Esophagus squamous epithelium (tissue), 4 donors: ENCODE data around the gene LMBRD1.

Experiments
- CTCF ChIP-seq, 6 experiments: fragments of 450-650 bp in 4 of 6; fragments of 200-600 bp in 2 of 6; sonication (generic) in 2 of 6; IDR thresholded peaks; one replicate each; pipeline ENCODE4 v1.5.1; 2016 to 2019; ENCODE audit warnings: antibody characterized with exemption in 6 of 6, mild to moderate bottlenecking in 4 of 6, moderate library complexity in 4 of 6
- POLR2A ChIP-seq, 4 donors: fragments of 450-650 bp; IDR thresholded peaks; one replicate each; pipeline ENCODE4 v1.6.1; 2017; ENCODE audit warnings: antibody characterized with exemption in 4 of 4, mild to moderate bottlenecking in 4 of 4, moderate library complexity in 3 of 4

- TF ChIP-seq POLR2A (IDR thresholded peaks at IDR 0.05) (no peak), CTCF (IDR thresholded peaks at IDR 0.05) (no peak)
Measured at GRCh38 chr6:69706724-69707123, 90.1 kb downstream of the LMBRD1 start.
